Breast epithelium (tissue), 4 donors: ENCODE data around the gene PNPLA7. TPM values are rescaled to one million over a fixed set of nuclear protein-coding genes. Genes with fewer than 3 reads are reported as not detected.
"Not testable (repeated sequence)": the region's sequence is repeated elsewhere in the genome, so short reads cannot be mapped to it uniquely, and the experiment has no call there.

Experiments used
- DNase-seq, 2 donors: peaks; one replicate each; pipeline ENCODE4 v3.0.0-alpha.2; 2019; ENCODE audit warnings: low spot score in 2 of 2
- H3K27ac ChIP-seq, 2 donors: fragments of 200-600 bp; sonication (generic) in 1 of 2; one replicate each; pipeline ENCODE4 v1.5.1; 2016 to 2019; ENCODE audit warnings: mild to moderate bottlenecking in 1 of 2
- H3K27me3 ChIP-seq, 2 donors: fragments of 200-600 bp; sonication (generic) in 1 of 2; one replicate each; pipeline versions ENCODE4 v1.5.1 to v1.6.0; 2017 to 2019; ENCODE audit warnings: control low read depth in 1 of 2, mild to moderate bottlenecking in 1 of 2
- H3K36me3 ChIP-seq: fragments of 200-600 bp; one replicate; pipeline ENCODE4 v1.5.1; 2019
- H3K4me1 ChIP-seq, 2 donors: fragments of 200-600 bp; sonication (generic); one replicate each; pipeline ENCODE4 v1.5.1; 2016 to 2019; ENCODE audit warnings: control low read depth in 1 of 2
- H3K4me3 ChIP-seq, 3 donors: fragments of 200-600 bp; sonication (generic); 1 replicate in 2 of 3; 2 replicates in 1 of 3; pipeline ENCODE4 v1.5.1; 2016 to 2019; ENCODE audit warnings: mild to moderate bottlenecking in 3 of 3, moderate library complexity in 2 of 3
- H3K9me3 ChIP-seq, 2 donors: fragments of 200-600 bp; sonication (generic) in 1 of 2; one replicate each; pipeline ENCODE4 v1.5.1; 2016 to 2019; ENCODE audit warnings: control low read depth in 1 of 2
- CTCF ChIP-seq, 3 donors: fragments of 450-650 bp; IDR thresholded peaks; one replicate each; pipeline ENCODE4 v1.5.1; 2016 to 2017; ENCODE audit warnings: antibody characterized with exemption in 3 of 3, mild to moderate bottlenecking in 3 of 3, moderate library complexity in 3 of 3
- POLR2A ChIP-seq: fragments of 450-650 bp; IDR thresholded peaks from one replicate; pipeline ENCODE4 v1.6.1; 2016; ENCODE audit warnings: antibody characterized with exemption, mild to moderate bottlenecking, moderate library complexity
- POLR2AphosphoS5 ChIP-seq, 3 donors: sonication (generic); formaldehyde crosslinking; IDR thresholded peaks; one replicate each; pipeline ENCODE4 v1.6.1; 2017; ENCODE audit warnings: antibody characterized with exemption in 3 of 3
- intact Hi-C: fragments of 100-400 bp; cut with DNase I; formaldehyde crosslinking; loops from one replicate; pipeline ENCODE4 v1.15.1; 2023; ENCODE audit warnings: low total_unique reads
- total RNA-seq, 3 donors: library from RNA; depleted of rRNA; stranded (reverse); fragments of >200 nt; gene quantifications; one replicate each; pipeline ENCODE4 v1.1.0, GENCODE V29; 2016

PNPLA7 gene
- total RNA-seq, 3 donors from 2014 or later = 17.3 to 18.7 (median 17.7) TPM

- Histone ChIP-seq H3K4me3 (no peak overlapping the region), H3K27ac (peak overlapping the region; percentile 41 to 76), H3K4me1 (peaks cover 0 to under 1% of the 10 kb centered on the region in 2 donors), H3K27me3 (no peaks in the 10 kb centered on the region), H3K9me3 (no peaks in the 10 kb centered on the region), H3K36me3 (no peaks in the 10 kb centered on the region)
- intact Hi-C loops = no loop called here
- TF ChIP-seq POLR2AphosphoS5 (IDR thresholded peaks at IDR 0.05) (no peak), POLR2A (no peak), CTCF (IDR thresholded peaks at IDR 0.05) (no peak)
- DNase-seq = no peak
These were observed 6.8 kb downstream of the PNPLA7 start for GRCh38 chr9:137543237-137543963.

DNA sequence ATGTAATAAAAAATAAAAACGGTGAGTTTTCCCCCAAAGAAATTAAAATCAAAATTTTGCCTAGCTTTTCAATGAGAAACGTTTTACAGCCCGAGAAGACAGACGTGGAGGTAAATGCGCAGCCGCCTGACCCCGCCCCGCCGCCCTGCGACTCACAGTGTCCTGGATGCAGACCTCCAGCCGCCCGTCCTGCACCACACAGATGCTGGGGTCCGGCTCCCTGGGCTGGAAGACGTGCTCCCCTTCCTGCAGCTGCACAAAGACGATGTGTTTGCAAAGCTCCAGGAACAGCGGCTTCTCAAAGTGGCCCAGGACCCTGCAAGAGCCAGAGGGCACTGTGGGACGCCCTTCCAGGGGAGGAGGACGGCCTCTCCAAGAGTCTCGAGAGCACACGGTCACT is 7.7 kb downstream of the PNPLA7 start:
- no peaks in the 10 kb centered on the region for H3K36me3 ChIP-seq
- intact Hi-C loops = no loop called here
- DNase-seq = no peak

GRCh38 chr9:137540536-137540935 is 9.7 kb downstream of the PNPLA7 start:
- intact Hi-C loops = loop anchor here (1.0 kb wide), 1 partner anchor 44 kb away; no protein-coding TSS in a partner anchor
- no peak overlapping the region for H3K4me3 ChIP-seq
- H3K4me1 ChIP-seq = no peaks in the 10 kb centered on the region
- no peak for DNase-seq
- TF ChIP-seq POLR2AphosphoS5 (IDR thresholded peaks at IDR 0.05) (no peak), POLR2A (no peak), CTCF (IDR thresholded peaks at IDR 0.05) (no peak)
- H3K9me3 ChIP-seq = no peaks in the 10 kb centered on the region
- no peak overlapping the region for H3K27ac ChIP-seq
- no peaks in the 10 kb centered on the region for H3K27me3 ChIP-seq
- no peaks in the 10 kb centered on the region for H3K36me3 ChIP-seq

More for the DNA sequence above, 7.7 kb downstream of the PNPLA7 start:
- Histone ChIP-seq H3K9me3 (no peaks in the 10 kb centered on the region), H3K4me1 (no peaks in the 10 kb centered on the region), H3K4me3 (no peak overlapping the region), H3K27me3 (no peaks in the 10 kb centered on the region), H3K27ac (no peak overlapping the region)
- TF ChIP-seq POLR2AphosphoS5 (IDR thresholded peaks at IDR 0.05) = no peak
- no peak for TF ChIP-seq POLR2A
- TF ChIP-seq CTCF (IDR thresholded peaks at IDR 0.05) = no peak

GRCh38 chr9:137538058-137538457 is 12.1 kb downstream of the PNPLA7 start:
- no peak for DNase-seq
- no peak overlapping the region for H3K4me3 ChIP-seq
- H3K4me1 ChIP-seq = peaks cover 0 to 8% of the 10 kb centered on the region in 2 donors
- no peaks in the 10 kb centered on the region for H3K9me3 ChIP-seq
- intact Hi-C loops = no loop called here
- no peak for TF ChIP-seq POLR2AphosphoS5 (IDR thresholded peaks at IDR 0.05)
- TF ChIP-seq POLR2A = no peak
- no peak for TF ChIP-seq CTCF (IDR thresholded peaks at IDR 0.05)
- no peaks in the 10 kb centered on the region for H3K36me3 ChIP-seq
- H3K27ac ChIP-seq = no peak overlapping the region
- no peaks in the 10 kb centered on the region for H3K27me3 ChIP-seq

- H3K9me3 ChIP-seq, intact Hi-C loops, H3K4me3 ChIP-seq, H3K27ac ChIP-seq, DNase-seq, H3K36me3 ChIP-seq, H3K27me3 ChIP-seq, H3K4me1 ChIP-seq: not testable (repeated sequence)
These were observed 13.5 kb downstream of the PNPLA7 start for GRCh38 chr9:137536594-137537131.
